H1 (cell line): ENCODE measurements around the gene ADCY7. TPM values are rescaled to one million over a fixed set of nuclear protein-coding genes. Genes with fewer than 3 reads are reported as not detected.

Source experiments
- CTCF ChIA-PET: fragments of 300-600 bp; sonication (Branson Sonifier 250); formaldehyde crosslinking; loops from one replicate; lab custom pipeline; 2021; ENCODE audit not compliant: partially characterized antibody; lab: Charles Lee
- POLR2A ChIA-PET: fragments of 300-600 bp; sonication (Branson Sonifier 250); formaldehyde crosslinking; loops from one replicate; lab custom pipeline; 2021; ENCODE audit warnings: inconsistent platforms; ENCODE audit not compliant: partially characterized antibody; lab: Charles Lee
- DNase-seq, 2 experiments: peaks; one replicate each; pipeline versions ENCODE4 v3.0.0 to v3.0.0-alpha.2; 2010 to 2022; ENCODE audit warnings: low spot score in 2 of 2, low read depth in 1 of 2, mixed read lengths in 1 of 2
- FAIRE-seq: peaks from 2 replicates; lab custom pipeline; 2011; peaks lifted over from hg19 to GRCh38; lab: Jason Lieb, UNC
- H2AFZ ChIP-seq: 2 replicates; pipeline ENCODE4 v1.8.1; 2012; ENCODE audit warnings: low read length, inconsistent platforms
- H2AK5ac ChIP-seq: 2 replicates; pipeline ENCODE4 v1.6.1; 2013; ENCODE audit warnings: low read depth, low read length
- H2BK120ac ChIP-seq: replicated peaks from 2 replicates; pipeline ENCODE3; 2013; ENCODE audit warnings: low read depth, low read length, inconsistent platforms
- H2BK12ac ChIP-seq: 2 replicates; pipeline ENCODE4 v1.6.1; 2013; ENCODE audit warnings: low read depth, low read length
- H2BK15ac ChIP-seq: 2 replicates; pipeline ENCODE4 v1.6.1; 2013; ENCODE audit warnings: low read length
- H2BK20ac ChIP-seq: 2 replicates; pipeline ENCODE4 v1.6.1; 2013; ENCODE audit warnings: low read length
- H2BK5ac ChIP-seq: 2 replicates; pipeline ENCODE4 v1.6.1; 2013; ENCODE audit warnings: low read depth, low read length
- H3K14ac ChIP-seq: 2 replicates; pipeline ENCODE4 v1.6.1; 2013; ENCODE audit warnings: inconsistent platforms; ENCODE audit not compliant: insufficient read length
- H3K18ac ChIP-seq: 2 replicates; pipeline ENCODE4 v1.6.1; 2013; ENCODE audit warnings: low read length; ENCODE audit errors: extremely low read depth
- H3K23ac ChIP-seq: 2 replicates; pipeline ENCODE4 v1.6.1; 2013; ENCODE audit warnings: inconsistent platforms; ENCODE audit not compliant: insufficient read length
- H3K23me2 ChIP-seq: 2 replicates; pipeline ENCODE4 v1.6.1; 2013; ENCODE audit warnings: low read depth, low read length
- H3K27ac ChIP-seq: 2 replicates; pipeline ENCODE4 v1.6.1; 2011; ENCODE audit warnings: low read depth, low read length, inconsistent platforms
- H3K27me3 ChIP-seq, 4 experiments: replicated peaks in 1 of 4; 1 replicate in 1 of 4; 2 replicates in 3 of 4; pipeline versions ENCODE4 v1.6.1 to v1.8.1; 2011 to 2013; ENCODE audit warnings: low read length in 3 of 4, mild to moderate bottlenecking in 3 of 4, inconsistent platforms in 2 of 4, mixed read lengths in 2 of 4, moderate library complexity in 1 of 4; ENCODE audit not compliant: control insufficient read depth in 3 of 4, insufficient read depth in 3 of 4; ENCODE audit errors: extremely low read depth in 1 of 4
- H3K36me3 ChIP-seq, 4 experiments: 2 replicates each; pipeline versions ENCODE4 v1.6.1 to v1.8.1; 2011 to 2013; ENCODE audit warnings: mild to moderate bottlenecking in 4 of 4, low read length in 3 of 4, moderate library complexity in 2 of 4, control low read depth in 1 of 4, inconsistent platforms in 1 of 4; ENCODE audit not compliant: insufficient read depth in 4 of 4, control insufficient read depth in 2 of 4
- H3K4ac ChIP-seq: replicated peaks from 2 replicates; pipeline ENCODE3; 2013; ENCODE audit warnings: low read length, low read depth, mixed read lengths, inconsistent platforms; ENCODE audit not compliant: insufficient read length
- H3K4me1 ChIP-seq, 4 experiments: replicated peaks in 1 of 4; 1 replicate in 1 of 4; 2 replicates in 3 of 4; pipeline versions ENCODE4 v1.6.1 to v1.8.1; 2011 to 2013; ENCODE audit warnings: low read length in 3 of 4, inconsistent platforms in 2 of 4, mixed read lengths in 1 of 4; ENCODE audit not compliant: insufficient read depth in 4 of 4, control insufficient read depth in 3 of 4
- H3K4me2 ChIP-seq, 2 experiments: 2 replicates each; pipeline versions ENCODE4 v1.6.1 to v1.8.1; 2011 to 2013; ENCODE audit warnings: low read depth in 2 of 2, low read length in 2 of 2, control low read depth in 1 of 2, inconsistent platforms in 1 of 2, mild to moderate bottlenecking in 1 of 2; ENCODE audit not compliant: insufficient read depth in 1 of 2
- H3K4me3 ChIP-seq, 4 experiments: fragments of 200-600, 300-600 bp in 1 of 4; sonication (generic), shearing (Covaris generic), sonication (Bioruptor Twin) in 1 of 4; 2 replicates each; pipeline versions ENCODE4 v1.5.1 to v1.8.1; 2011 to 2016; ENCODE audit warnings: low read length in 4 of 4, low read depth in 3 of 4, control low read depth in 2 of 4, inconsistent platforms in 2 of 4, mild to moderate bottlenecking in 2 of 4, mixed read lengths in 1 of 4, moderate library complexity in 1 of 4; ENCODE audit not compliant: insufficient read depth in 2 of 4; ENCODE audit errors: extremely low read depth in 1 of 4
- H3K56ac ChIP-seq: replicated peaks from 2 replicates; pipeline ENCODE3; 2013; ENCODE audit warnings: low read depth, mild to moderate bottlenecking, mixed read lengths, low read length, inconsistent platforms; ENCODE audit not compliant: insufficient read length
- H3K79me1 ChIP-seq: 2 replicates; pipeline ENCODE4 v1.6.1; 2013; ENCODE audit warnings: low read depth, low read length, control low read depth
- H3K79me2 ChIP-seq, 2 experiments: 2 replicates each; pipeline versions ENCODE4 v1.6.1 to v1.8.1; 2012 to 2013; ENCODE audit warnings: low read length in 2 of 2, mild to moderate bottlenecking in 2 of 2, inconsistent platforms in 1 of 2; ENCODE audit not compliant: insufficient read depth in 2 of 2, control insufficient read depth in 1 of 2
- H3K9ac ChIP-seq, 4 experiments: replicated peaks in 1 of 4; 1 replicate in 1 of 4; 2 replicates in 3 of 4; pipeline versions ENCODE4 v1.6.1 to v1.8.1; 2011 to 2013; ENCODE audit warnings: low read depth in 3 of 4, low read length in 3 of 4, control low read depth in 2 of 4, mild to moderate bottlenecking in 2 of 4, moderate library complexity in 2 of 4, inconsistent platforms in 1 of 4; ENCODE audit errors: extremely low read depth in 1 of 4
- H3K9me3 ChIP-seq, 2 experiments: 2 replicates each; pipeline versions ENCODE4 v1.6.1 to v1.8.1; 2012 to 2013; ENCODE audit warnings: mild to moderate bottlenecking in 2 of 2, moderate library complexity in 2 of 2, control low read depth in 1 of 2, inconsistent platforms in 1 of 2, low read depth in 1 of 2, low read length in 1 of 2, mixed read lengths in 1 of 2; ENCODE audit not compliant: insufficient read depth in 2 of 2
- H4K20me1 ChIP-seq, 2 experiments: replicated peaks in 1 of 2; 2 replicates each; pipeline versions ENCODE3 to v1.8.1; 2011 to 2013; ENCODE audit warnings: inconsistent platforms in 2 of 2, low read length in 2 of 2, mild to moderate bottlenecking in 1 of 2; ENCODE audit not compliant: insufficient read depth in 2 of 2, control insufficient read depth in 1 of 2
- H4K5ac ChIP-seq: 2 replicates; pipeline ENCODE4 v1.6.1; 2013; ENCODE audit warnings: low read length, low read depth, mixed read lengths, inconsistent platforms; ENCODE audit not compliant: insufficient read length
- H4K8ac ChIP-seq: 2 replicates; pipeline ENCODE4 v1.8.0; 2013; ENCODE audit warnings: mild to moderate bottlenecking, moderate library complexity, low read length, inconsistent platforms; ENCODE audit not compliant: insufficient read depth; ENCODE audit errors: extremely low read depth
- H4K91ac ChIP-seq: replicated peaks from 2 replicates; pipeline ENCODE3; 2013; ENCODE audit warnings: low read length, mixed read lengths, inconsistent platforms; ENCODE audit not compliant: insufficient read length
- CHD1 ChIP-seq: IDR thresholded peaks from 2 replicates; pipeline ENCODE4 v1.6.1; 2012; ENCODE audit warnings: low read depth, low read length, improper control_type of control experiment
- GABPA ChIP-seq: IDR thresholded peaks from 2 replicates; pipeline ENCODE4 v1.6.1; 2011; ENCODE audit warnings: mild to moderate bottlenecking, low read length, moderate library complexity, borderline replicate concordance; ENCODE audit not compliant: insufficient read depth
- NANOG ChIP-seq: IDR thresholded peaks from 2 replicates; pipeline ENCODE4 v1.6.1; 2011; ENCODE audit warnings: low read length, low read depth, mild to moderate bottlenecking, inconsistent platforms; ENCODE audit not compliant: insufficient read depth, poor library complexity, severe bottlenecking
- SP2 ChIP-seq: IDR thresholded peaks from 2 replicates; pipeline ENCODE4 v1.6.1; 2012; ENCODE audit warnings: mild to moderate bottlenecking, low read length, inconsistent platforms
- TAF1 ChIP-seq: IDR thresholded peaks from 2 replicates; pipeline ENCODE4 v1.6.1; 2011; ENCODE audit warnings: mild to moderate bottlenecking, low read depth, low read length
- WGBS, 2 experiments: shearing (Covaris generic) in 1 of 2; methylation state at CpG; one replicate each; pipeline versions ENCODE4 v1.1.6 to v1.1.7; 2013 to 2015; ENCODE audit warnings: low lambda C conversion rate in 2 of 2, mixed read lengths in 2 of 2, inconsistent platforms in 1 of 2, low coverage in 1 of 2, missing lambda C conversion rate in 1 of 2; ENCODE audit not compliant: insufficient replicate concordance in 2 of 2, insufficient coverage in 1 of 2, insufficient read length in 1 of 2; ENCODE audit errors: extremely low coverage in 1 of 2, missing lambda C conversion rate in 1 of 2; 5-methylcytosine and 5-hydroxymethylcytosine counted together
- polyA plus RNA-seq, 7 experiments: library from polyadenylated mRNA; depleted of rRNA in 3 of 7; stranded (reverse) in 5 of 7; unstranded in 2 of 7; fragments of >200 nt in 5 of 7; fragments of 200-250 nt in 2 of 7; gene quantifications; 1 replicate in 5 of 7; 2 replicates in 1 of 7; 4 replicates in 1 of 7; pipeline versions ENCODE4 v1.2.1 to v1.2.3, GENCODE V29; 2011 to 2013; ENCODE audit warnings: missing spikeins in 2 of 7, mixed read lengths in 2 of 7
- total RNA-seq: library from RNA; stranded (reverse); fragmentation: NEBNext Ultra II Directional; extraction: Animal tissue kit (Norgen Biotek cat#: 25700); gene quantifications from 2 replicates; pipeline ENCODE4 v1.2.1, GENCODE V29; 2021

Gene ADCY7
- total and polyA plus RNA-seq, 2 of the 8 experiments (the other 6 are each of a cell fraction or from before 2014, with no cell fraction given): 2.4 to 5.1 TPM

- no peak overlapping the region for H3K4me2 ChIP-seq
- H3K23ac ChIP-seq: no peak overlapping the region
- no peaks in the 10 kb centered on the region for H4K20me1 ChIP-seq
- CTCF ChIA-PET: interaction anchor here (0.6 to 1.8 kb wide), 7 partner anchors 9 to 182 kb away, joined by 3 to 7 read pairs (median 3); no protein-coding TSS in a partner anchor
- no peak overlapping the region for H4K91ac ChIP-seq
- TF ChIP-seq CHD1 (no peak), SP2 (no peak), NANOG (no peak), GABPA (no peak), TAF1 (no peak)
- no peak overlapping the region for H3K9ac ChIP-seq
- no peak overlapping the region for H2BK15ac ChIP-seq
- H3K4me1 ChIP-seq: peaks cover 0 to 9% (median 2%) of the 10 kb centered on the region in 4 experiments; a peak in 4 of 7 replicates
- FAIRE-seq (no peak), DNase-seq (no peak)
- no peaks in the 10 kb centered on the region for H3K23me2 ChIP-seq
- H2AK5ac ChIP-seq: no peak overlapping the region
- H4K5ac ChIP-seq: no peak overlapping the region
- H3K36me3 ChIP-seq: no peaks in the 10 kb centered on the region
- H3K79me1 ChIP-seq: no peaks in the 10 kb centered on the region; the same call in 1 of the 2 replicates
- H3K27ac ChIP-seq: no peak overlapping the region
- H3K79me2 ChIP-seq: no peaks in the 10 kb centered on the region
- no peak overlapping the region for H2BK5ac ChIP-seq
- no peak overlapping the region for H2BK20ac ChIP-seq
- H3K18ac ChIP-seq: no peak overlapping the region
- H3K14ac ChIP-seq: no peak overlapping the region
- no peaks in the 10 kb centered on the region for H3K9me3 ChIP-seq
- POLR2A ChIA-PET: no interaction called here
- no peak overlapping the region for H2BK12ac ChIP-seq
- no peak overlapping the region for H3K4ac ChIP-seq
- H3K27me3 ChIP-seq: no peaks in the 10 kb centered on the region
- no peak overlapping the region for H2BK120ac ChIP-seq
- WGBS, 2 experiments: 87% methylated on average over 12 of the region's 12 CpGs; no CpG with 5 or more reads in 1 of the 2 experiments
- H2AFZ ChIP-seq: no peak overlapping the region
- H3K4me3 ChIP-seq: no peak overlapping the region
- no peak overlapping the region for H4K8ac ChIP-seq
- no peak overlapping the region for H3K56ac ChIP-seq
Measured at GRCh38 chr16:50252874-50253513, 13.4 kb upstream of the ADCY7 start.
